H9 (cell line): ENCODE measurements around the gene HSPA6. TPM values are rescaled to one million over a fixed set of nuclear protein-coding genes. Genes with fewer than 3 reads are reported as not detected.
"Not testable (repeated sequence)": the region's sequence is repeated elsewhere in the genome, so short reads cannot be mapped to it uniquely, and the experiment has no call there.

ENCODE experiments used
- DNase-seq: peaks from one replicate; pipeline ENCODE4 v3.0.0-alpha.2; 2017
- H2AFZ ChIP-seq: one replicate; pipeline ENCODE4 v1.6.1; 2013; ENCODE audit warnings: mild to moderate bottlenecking, low read length, control low read depth, moderate library complexity
- H2AK5ac ChIP-seq: 2 replicates; pipeline ENCODE4 v1.6.1; 2013; ENCODE audit warnings: low read length, control low read depth, mixed read lengths; ENCODE audit not compliant: insufficient read length
- H2BK120ac ChIP-seq: one replicate; pipeline ENCODE4 v1.6.1; 2013; ENCODE audit warnings: low read depth, mild to moderate bottlenecking, low read length, control low read depth, inconsistent platforms; ENCODE audit not compliant: poor library complexity, severe bottlenecking
- H2BK12ac ChIP-seq: 2 replicates; pipeline ENCODE4 v1.6.1; 2013; ENCODE audit warnings: low read length, control low read depth, mixed read lengths, low read depth; ENCODE audit not compliant: insufficient read length
- H2BK15ac ChIP-seq: 2 replicates; pipeline ENCODE4 v1.6.1; 2013; ENCODE audit warnings: low read depth, low read length, control low read depth
- H2BK20ac ChIP-seq: one replicate; pipeline ENCODE4 v1.6.1; 2013; ENCODE audit warnings: low read depth, mild to moderate bottlenecking, low read length, control low read depth, inconsistent platforms; ENCODE audit not compliant: poor library complexity, severe bottlenecking
- H2BK5ac ChIP-seq: 2 replicates; pipeline ENCODE4 v1.6.1; 2013; ENCODE audit warnings: low read length, control low read depth, mixed read lengths; ENCODE audit not compliant: insufficient read length
- H3K14ac ChIP-seq: 2 replicates; pipeline ENCODE4 v1.6.1; 2013; ENCODE audit warnings: low read length, control low read depth; ENCODE audit not compliant: insufficient read depth
- H3K18ac ChIP-seq: 2 replicates; pipeline ENCODE4 v1.6.1; 2013; ENCODE audit warnings: low read depth, mild to moderate bottlenecking, mixed read lengths, low read length, control low read depth; ENCODE audit not compliant: insufficient read length
- H3K23ac ChIP-seq: 2 replicates; pipeline ENCODE4 v1.6.1; 2013; ENCODE audit warnings: low read length, control low read depth, mixed read lengths, low read depth; ENCODE audit not compliant: insufficient read length
- H3K23me2 ChIP-seq: 2 replicates; pipeline ENCODE4 v1.6.1; 2013; ENCODE audit warnings: low read depth, mild to moderate bottlenecking, mixed read lengths, low read length, control low read depth; ENCODE audit not compliant: insufficient read length, poor library complexity, severe bottlenecking
- H3K27ac ChIP-seq: 2 replicates; pipeline ENCODE4 v1.5.1; 2013; ENCODE audit warnings: low read length, control low read depth, mixed read lengths, low read depth; ENCODE audit not compliant: insufficient read length
- H3K27me3 ChIP-seq: 2 replicates; pipeline ENCODE4 v1.6.1; 2013; ENCODE audit warnings: low read length, control low read depth, inconsistent platforms; ENCODE audit not compliant: insufficient read depth
- H3K4ac ChIP-seq: 2 replicates; pipeline ENCODE4 v1.6.1; 2013; ENCODE audit warnings: low read depth, mild to moderate bottlenecking, control low read depth, inconsistent platforms, low read length, moderate library complexity
- H3K4me1 ChIP-seq: 2 replicates; pipeline ENCODE4 v1.6.1; 2013; ENCODE audit warnings: low read length, control low read depth, inconsistent platforms; ENCODE audit not compliant: insufficient read depth
- H3K4me2 ChIP-seq: 2 replicates; pipeline ENCODE4 v1.6.1; 2013; ENCODE audit warnings: low read length, control low read depth, mixed read lengths; ENCODE audit not compliant: insufficient read length, insufficient read depth
- H3K56ac ChIP-seq: 2 replicates; pipeline ENCODE4 v1.6.1; 2013; ENCODE audit warnings: low read depth, mild to moderate bottlenecking, mixed read lengths, low read length, control low read depth; ENCODE audit not compliant: insufficient read length
- H3K79me1 ChIP-seq: 2 replicates; pipeline ENCODE4 v1.6.1; 2013; ENCODE audit warnings: low read depth, mild to moderate bottlenecking, moderate library complexity, low read length, control low read depth, inconsistent platforms; ENCODE audit not compliant: insufficient read depth, poor library complexity, severe bottlenecking
- H3K79me2 ChIP-seq: 2 replicates; pipeline ENCODE4 v1.6.1; 2013; ENCODE audit warnings: low read length, control low read depth, inconsistent platforms; ENCODE audit not compliant: insufficient read depth
- H3K9ac ChIP-seq: 2 replicates; pipeline ENCODE4 v1.6.1; 2013; ENCODE audit warnings: low read length, control low read depth, mixed read lengths; ENCODE audit not compliant: insufficient read length; ENCODE audit errors: extremely low read depth
- H3K9me3 ChIP-seq: one replicate; pipeline ENCODE4 v1.6.1; 2013; ENCODE audit warnings: low read depth, low read length, inconsistent platforms; ENCODE audit not compliant: control insufficient read depth
- H3T11ph ChIP-seq: one replicate; pipeline ENCODE4 v1.6.1; 2013; ENCODE audit warnings: mild to moderate bottlenecking, low read length, control low read depth, inconsistent platforms
- H4K20me1 ChIP-seq: one replicate; pipeline ENCODE4 v1.6.1; 2013; ENCODE audit not compliant: control insufficient read depth, insufficient read length, insufficient read depth
- H4K5ac ChIP-seq: 2 replicates; pipeline ENCODE4 v1.6.1; 2013; ENCODE audit warnings: low read depth, mild to moderate bottlenecking, mixed read lengths, low read length, control low read depth; ENCODE audit not compliant: insufficient read length
- H4K8ac ChIP-seq: replicated peaks from 2 replicates; pipeline ENCODE4 v1.6.1; 2013; ENCODE audit warnings: low read length, control low read depth, mixed read lengths, low read depth; ENCODE audit not compliant: insufficient read length
- H4K91ac ChIP-seq: 2 replicates; pipeline ENCODE4 v1.6.1; 2013; ENCODE audit warnings: low read depth, mild to moderate bottlenecking, moderate library complexity, mixed read lengths, low read length, control low read depth; ENCODE audit not compliant: insufficient read length
- H3K27ac Mint-ChIP-seq, 3 experiments: 2 replicates in 2 of 3; 3 replicates in 1 of 3; pipeline ENCODE4 v1.8.0; 2020 to 2021; ENCODE audit warnings: mixed read lengths in 3 of 3, mild to moderate bottlenecking in 1 of 3, moderate library complexity in 1 of 3
- H3K27me3 Mint-ChIP-seq: 2 replicates; pipeline ENCODE4 v1.8.0; 2021; ENCODE audit warnings: low read depth, mild to moderate bottlenecking, moderate library complexity, mixed read lengths
- H3K36me3 Mint-ChIP-seq, 3 experiments: 2 replicates in 2 of 3; 3 replicates in 1 of 3; pipeline ENCODE4 v1.8.0; 2020 to 2021; ENCODE audit warnings: low read depth in 3 of 3, mixed read lengths in 3 of 3; ENCODE audit not compliant: insufficient read depth in 1 of 3
- H3K4me1 Mint-ChIP-seq, 2 experiments: 2 replicates each; pipeline ENCODE4 v1.8.0; 2020; ENCODE audit warnings: mixed read lengths in 2 of 2
- H3K4me3 Mint-ChIP-seq, 2 experiments: 2 replicates in 1 of 2; 3 replicates in 1 of 2; pipeline ENCODE4 v1.8.0; 2020 to 2021; ENCODE audit warnings: mild to moderate bottlenecking in 2 of 2, mixed read lengths in 2 of 2, moderate library complexity in 1 of 2
- H3K9me3 Mint-ChIP-seq, 2 experiments: 2 replicates in 1 of 2; 3 replicates in 1 of 2; pipeline ENCODE4 v1.8.0; 2020; ENCODE audit warnings: mild to moderate bottlenecking in 2 of 2, mixed read lengths in 2 of 2, moderate library complexity in 1 of 2
- WGBS: extraction: QIAGEN DNeasy Blood & Tissue Kit; methylation state at CpG from one replicate; pipeline ENCODE4 v1.1.7; 2013; ENCODE audit warnings: missing lambda C conversion rate, low lambda C conversion rate, mixed read lengths; ENCODE audit not compliant: insufficient read length; ENCODE audit errors: extremely low coverage; 5-methylcytosine and 5-hydroxymethylcytosine counted together
- total RNA-seq: library from RNA; stranded (reverse); gene quantifications from 2 replicates; pipeline ENCODE4 v1.2.1, GENCODE V29; 2021

The HSPA6 gene
- total RNA-seq, 1 experiment from 2014 or later, result not detected

DNA sequence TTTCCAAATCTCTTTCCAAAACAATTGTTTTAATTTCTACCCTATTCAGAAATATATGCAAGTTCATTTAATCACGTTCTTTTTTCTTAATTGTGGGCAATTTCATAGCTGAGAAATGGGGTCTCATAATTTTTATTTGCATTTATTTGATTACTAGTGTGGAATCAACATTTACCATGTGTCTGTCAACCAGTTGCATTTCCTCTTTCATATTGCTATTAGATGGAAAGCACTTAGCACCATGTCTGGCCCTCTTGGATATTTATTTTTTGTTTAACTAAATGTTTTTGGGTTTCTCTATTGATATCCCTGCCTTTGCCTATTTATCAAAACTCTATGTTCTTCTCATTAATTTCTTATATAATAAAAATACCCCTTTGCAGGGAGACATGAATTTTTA, 39.2 kb downstream of the HSPA6 start:
- H2AK5ac ChIP-seq, H3K4me1 ChIP-seq, H4K20me1 ChIP-seq, H2BK15ac ChIP-seq, H2BK12ac ChIP-seq, H2BK120ac ChIP-seq, H3K9me3 Mint-ChIP-seq, H2AFZ ChIP-seq, H3K4me3 Mint-ChIP-seq, H3K9ac ChIP-seq, H3K79me2 ChIP-seq, H3K4me1 Mint-ChIP-seq, H3K9me3 ChIP-seq, H2BK5ac ChIP-seq, H2BK20ac ChIP-seq, H3K18ac ChIP-seq, H4K8ac ChIP-seq, H3K4me2 ChIP-seq, DNase-seq, H3K27ac Mint-ChIP-seq, H3K4ac ChIP-seq, H4K91ac ChIP-seq, H3K23me2 ChIP-seq, H3K79me1 ChIP-seq, H3T11ph ChIP-seq, H3K27ac ChIP-seq, H3K36me3 Mint-ChIP-seq, H3K27me3 Mint-ChIP-seq, H3K27me3 ChIP-seq, H3K56ac ChIP-seq, H4K5ac ChIP-seq, H3K14ac ChIP-seq, H3K23ac ChIP-seq: not testable (repeated sequence)
- WGBS, result no CpG with 5 or more reads among the region's 1 CpG

DNA sequence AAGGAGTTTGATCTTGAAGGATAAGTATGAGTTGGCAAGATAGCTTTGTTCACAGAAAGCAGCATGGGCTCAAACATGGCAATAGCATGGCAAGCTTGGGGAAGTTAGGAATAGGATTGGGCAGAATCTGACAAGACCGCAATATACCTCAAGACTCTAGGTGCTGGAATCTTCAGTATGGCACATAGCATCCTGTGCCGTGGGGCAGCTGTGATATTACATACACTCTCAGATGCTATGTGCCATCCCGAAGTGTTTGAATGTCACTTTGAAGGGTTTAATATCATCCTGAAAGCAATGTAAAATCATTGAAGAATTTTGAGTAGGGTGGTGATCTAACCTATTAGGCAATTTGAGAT, 42.2 kb downstream of the HSPA6 start:
- H3K14ac ChIP-seq, H3K4me1 ChIP-seq, H2BK15ac ChIP-seq, H3K79me1 ChIP-seq, H3K36me3 Mint-ChIP-seq, H4K91ac ChIP-seq, H4K5ac ChIP-seq, DNase-seq, H3K4ac ChIP-seq, H3K27me3 ChIP-seq, H3K27ac Mint-ChIP-seq, H2AFZ ChIP-seq, H3K4me3 Mint-ChIP-seq, H3K23me2 ChIP-seq, H2BK20ac ChIP-seq, H3K18ac ChIP-seq, H2AK5ac ChIP-seq, H2BK5ac ChIP-seq, H3K9me3 Mint-ChIP-seq, H3K23ac ChIP-seq, H4K20me1 ChIP-seq, H3K56ac ChIP-seq, H3K27me3 Mint-ChIP-seq, H3K4me1 Mint-ChIP-seq, H3K9ac ChIP-seq, H2BK12ac ChIP-seq, H3K27ac ChIP-seq, H3K79me2 ChIP-seq, H3T11ph ChIP-seq, H3K4me2 ChIP-seq, H3K9me3 ChIP-seq, H4K8ac ChIP-seq, H2BK120ac ChIP-seq: not testable (repeated sequence)
- no CpG with 5 or more reads among the region's 3 CpGs for WGBS

DNA sequence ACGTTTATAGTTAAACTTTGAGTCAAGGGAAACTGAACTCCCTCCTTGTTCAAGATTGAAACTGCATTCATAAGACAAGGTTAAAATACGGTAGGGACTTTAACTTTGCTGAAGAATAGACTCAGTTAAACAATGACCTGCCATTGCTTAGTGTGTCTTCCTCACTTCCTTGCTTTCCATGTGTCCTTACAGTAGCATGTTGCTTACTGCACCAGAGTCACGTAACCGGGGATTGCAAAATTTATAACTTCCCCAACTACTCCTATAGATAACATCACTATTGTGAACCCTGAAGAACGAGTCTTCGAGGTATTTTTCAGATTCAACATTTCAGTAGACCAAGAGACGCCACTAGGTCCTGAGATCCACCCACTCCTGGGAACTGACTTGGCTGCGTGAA, 47.4 kb downstream of the HSPA6 start:
- not testable (repeated sequence) for H3T11ph ChIP-seq, H3K4me2 ChIP-seq, H3K23me2 ChIP-seq, H2BK12ac ChIP-seq, H3K4me1 ChIP-seq, H2AFZ ChIP-seq, H3K27me3 Mint-ChIP-seq, H2BK120ac ChIP-seq, H3K79me2 ChIP-seq, DNase-seq, H3K27me3 ChIP-seq, H3K27ac ChIP-seq, H3K4ac ChIP-seq, H3K9ac ChIP-seq, H3K23ac ChIP-seq, H3K56ac ChIP-seq, H3K18ac ChIP-seq, H3K36me3 Mint-ChIP-seq, H2AK5ac ChIP-seq, H4K20me1 ChIP-seq, H3K4me1 Mint-ChIP-seq, H3K4me3 Mint-ChIP-seq, H3K9me3 Mint-ChIP-seq, H4K8ac ChIP-seq, H4K91ac ChIP-seq, H3K27ac Mint-ChIP-seq, H3K9me3 ChIP-seq, H3K14ac ChIP-seq, H3K79me1 ChIP-seq, H2BK5ac ChIP-seq, H2BK15ac ChIP-seq, H2BK20ac ChIP-seq, H4K5ac ChIP-seq
- WGBS, result no CpG with 5 or more reads among the region's 8 CpGs
